NOMO-1 treated with DMSO at 0.1 percent for 48 hours (cell line): ENCODE results near the gene RASSF3.

Source experiments
- DNase-seq: peaks from one replicate; lab custom pipeline; 2025; ENCODE audit not compliant: unreplicated experiment; lab: John Stamatoyannopoulos, UW

Gene RASSF3

GRCh38 chr12:64669270-64669842 is 59.1 kb downstream of the RASSF3 start:
- DNase-seq, result peak; percentile 31

- DNase-seq, result no peak
Measured at GRCh38 chr12:64670019-64670418, 59.7 kb downstream of the RASSF3 start.

- no peak for DNase-seq
Measured at GRCh38 chr12:64670919-64671639, 60.8 kb downstream of the RASSF3 start.

- no peak for DNase-seq
Measured at GRCh38 chr12:64671681-64672080, 61.4 kb downstream of the RASSF3 start.

GRCh38 chr12:64672925-64673409 is 62.7 kb downstream of the RASSF3 start:
- peak; percentile 74 for DNase-seq

- no peak for DNase-seq
Measured at GRCh38 chr12:64673490-64674169, 63.3 kb downstream of the RASSF3 start.

GRCh38 chr12:64674367-64674922 is 64.2 kb downstream of the RASSF3 start:
- DNase-seq, result no peak

GRCh38 chr12:64675795-64676194 is 65.5 kb downstream of the RASSF3 start:
- DNase-seq, result no peak

GRCh38 chr12:64678248-64678647 is 68.0 kb downstream of the RASSF3 start:
- DNase-seq, result no peak

GRCh38 chr12:64678835-64679234 is 68.5 kb downstream of the RASSF3 start:
- DNase-seq, result no peak

GRCh38 chr12:64679487-64680001 is 69.2 kb downstream of the RASSF3 start:
- DNase-seq, result no peak

GRCh38 chr12:64680235-64680634 is 69.9 kb downstream of the RASSF3 start:
- no peak for DNase-seq

- DNase-seq, result no peak
Measured at GRCh38 chr12:64681200-64682052, 71.1 kb downstream of the RASSF3 start.

GRCh38 chr12:64682572-64683277 is 72.4 kb downstream of the RASSF3 start:
- DNase-seq, result no peak

- no peak for DNase-seq
Measured at GRCh38 chr12:64683816-64684543, 73.7 kb downstream of the RASSF3 start.

- no peak for DNase-seq
Measured at GRCh38 chr12:64685050-64685449, 74.8 kb downstream of the RASSF3 start.

GRCh38 chr12:64685605-64686004 is 75.3 kb downstream of the RASSF3 start:
- DNase-seq, result no peak

GRCh38 chr12:64687816-64688215 is 77.5 kb downstream of the RASSF3 start:
- peak; percentile 23 for DNase-seq

GRCh38 chr12:64688219-64688618 is 77.9 kb downstream of the RASSF3 start:
- DNase-seq, result no peak
